Stimulated activated CD4-positive, alpha-beta T cell treated with anti-CD3 and anti-CD28 coated beads, Interleukin-12 subunit alpha, Interleukin-12 subunit beta, amount 100 ng/mL, for 4 hours (primary cell): ENCODE data around the gene RBMS3.

Source experiments
- DNase-seq: peaks from one replicate; pipeline ENCODE4 v3.0.0-alpha.2; 2020

RBMS3 gene

DNA sequence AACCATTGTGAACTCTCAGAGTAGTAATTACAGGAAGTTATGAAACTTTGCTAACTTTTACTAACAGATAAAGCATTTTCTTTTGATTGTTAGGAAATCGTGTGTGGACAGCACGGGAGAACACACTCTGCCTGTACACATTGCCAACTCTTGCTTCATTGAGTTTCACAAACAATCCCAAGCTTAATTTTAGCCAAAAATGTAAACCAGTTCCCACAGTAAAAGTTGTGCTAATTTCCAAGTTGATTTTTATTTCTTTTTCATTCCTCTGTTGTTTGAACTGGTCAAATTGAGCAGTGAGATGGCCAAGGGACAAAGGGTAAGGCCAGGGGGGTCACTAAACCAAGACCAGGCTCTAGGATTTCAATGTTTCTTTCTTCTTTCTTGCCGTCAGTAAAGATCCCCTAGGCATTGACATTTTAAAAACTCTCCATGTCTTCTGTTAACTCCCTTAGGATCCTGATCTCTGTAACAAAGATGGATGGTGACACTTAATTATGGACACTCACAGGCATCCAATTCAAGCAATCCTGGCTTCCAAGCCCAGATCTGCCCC is 414.9 kb downstream of the RBMS3 start:
- no peak for DNase-seq

DNA sequence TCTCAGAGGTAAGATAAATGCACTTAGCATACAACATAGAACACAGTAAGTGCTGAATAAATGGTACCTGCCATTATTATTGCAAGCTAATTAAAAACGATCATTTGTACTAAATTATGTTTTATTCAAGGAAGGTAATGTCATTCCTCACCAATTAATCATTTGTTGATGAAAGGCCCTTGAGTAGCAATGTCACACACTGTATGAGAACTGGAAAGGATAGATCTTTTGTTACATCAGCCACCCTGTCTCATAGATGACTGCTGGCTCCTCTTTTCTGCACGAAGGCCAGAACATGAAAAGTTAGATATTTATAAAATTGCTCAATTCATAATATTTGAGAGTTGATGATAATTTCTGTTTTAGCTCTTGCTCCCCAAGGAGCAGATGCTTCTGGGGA is 415.4 kb downstream of the RBMS3 start:
- no peak for DNase-seq

DNA sequence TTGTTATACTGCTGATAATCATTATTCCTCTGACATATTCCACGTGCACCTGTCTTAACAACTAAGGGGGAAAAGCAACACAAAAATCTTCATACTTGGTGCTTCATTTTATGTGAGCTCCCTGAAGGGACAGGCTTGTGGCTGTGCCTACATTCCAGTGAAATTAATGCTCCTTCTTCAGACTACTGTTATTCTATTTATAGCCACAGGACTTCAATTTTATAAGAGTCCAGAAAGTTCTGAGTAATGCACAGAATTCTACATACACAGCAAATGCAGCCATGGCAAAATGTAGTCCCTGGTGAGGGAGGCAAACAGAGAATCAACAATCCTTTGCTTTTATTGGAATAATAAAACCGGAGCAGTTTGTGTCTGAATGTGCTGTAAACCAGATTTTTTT is 417.1 kb downstream of the RBMS3 start:
- no peak for DNase-seq

DNA sequence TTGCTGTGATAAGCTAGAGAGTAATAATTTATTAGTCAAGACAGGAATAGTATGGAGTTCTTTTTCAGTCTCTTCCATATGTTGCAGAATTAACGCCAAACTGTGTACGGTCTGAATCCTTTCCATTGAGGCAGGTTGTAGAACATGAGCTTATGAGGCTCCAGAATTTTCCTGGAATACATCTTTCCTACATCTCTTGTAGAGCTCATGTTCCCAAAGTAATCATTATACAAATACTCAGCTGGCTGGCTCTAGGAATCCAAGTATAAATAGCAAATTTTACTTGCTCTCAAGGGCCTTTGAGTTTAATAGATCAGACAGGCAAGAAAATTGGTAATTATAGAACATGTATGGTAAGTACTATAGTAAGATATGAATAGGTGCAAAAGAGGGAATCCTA is 419.4 kb downstream of the RBMS3 start:
- no peak for DNase-seq

DNA sequence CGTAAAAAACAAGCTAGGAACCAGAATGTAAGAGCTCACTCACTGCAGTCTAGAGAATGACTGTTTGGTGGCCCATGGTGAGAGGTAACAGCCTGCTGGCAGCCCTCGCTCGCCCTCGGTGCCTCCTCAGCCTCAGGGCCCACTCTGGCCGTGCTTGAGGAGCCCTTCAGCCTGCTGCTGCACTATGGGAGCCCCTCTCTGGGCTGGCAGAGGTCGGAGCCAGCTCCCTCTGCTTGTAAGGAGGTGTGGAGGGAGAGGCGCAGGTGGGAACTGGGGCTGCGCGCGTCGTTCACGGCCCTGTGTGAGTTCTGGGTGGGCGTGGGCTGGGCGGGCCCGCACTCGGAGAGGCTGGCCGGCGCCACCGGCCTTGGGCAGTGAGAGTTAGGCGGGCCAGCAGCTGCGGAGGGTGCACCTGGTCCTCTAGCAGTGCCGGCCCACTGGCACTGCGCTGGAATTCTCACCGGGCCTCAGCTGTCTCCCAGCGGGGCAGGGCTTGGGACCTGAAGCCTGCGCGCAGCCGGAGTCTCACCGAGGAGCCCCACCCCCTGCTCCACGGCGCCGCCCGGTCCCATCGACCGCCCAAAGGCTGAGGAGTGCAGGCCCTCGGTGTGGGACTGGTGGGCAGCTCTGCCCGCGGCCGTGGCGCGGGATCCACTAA is 420.6 kb downstream of the RBMS3 start:
- DNase-seq, result no peak

DNA sequence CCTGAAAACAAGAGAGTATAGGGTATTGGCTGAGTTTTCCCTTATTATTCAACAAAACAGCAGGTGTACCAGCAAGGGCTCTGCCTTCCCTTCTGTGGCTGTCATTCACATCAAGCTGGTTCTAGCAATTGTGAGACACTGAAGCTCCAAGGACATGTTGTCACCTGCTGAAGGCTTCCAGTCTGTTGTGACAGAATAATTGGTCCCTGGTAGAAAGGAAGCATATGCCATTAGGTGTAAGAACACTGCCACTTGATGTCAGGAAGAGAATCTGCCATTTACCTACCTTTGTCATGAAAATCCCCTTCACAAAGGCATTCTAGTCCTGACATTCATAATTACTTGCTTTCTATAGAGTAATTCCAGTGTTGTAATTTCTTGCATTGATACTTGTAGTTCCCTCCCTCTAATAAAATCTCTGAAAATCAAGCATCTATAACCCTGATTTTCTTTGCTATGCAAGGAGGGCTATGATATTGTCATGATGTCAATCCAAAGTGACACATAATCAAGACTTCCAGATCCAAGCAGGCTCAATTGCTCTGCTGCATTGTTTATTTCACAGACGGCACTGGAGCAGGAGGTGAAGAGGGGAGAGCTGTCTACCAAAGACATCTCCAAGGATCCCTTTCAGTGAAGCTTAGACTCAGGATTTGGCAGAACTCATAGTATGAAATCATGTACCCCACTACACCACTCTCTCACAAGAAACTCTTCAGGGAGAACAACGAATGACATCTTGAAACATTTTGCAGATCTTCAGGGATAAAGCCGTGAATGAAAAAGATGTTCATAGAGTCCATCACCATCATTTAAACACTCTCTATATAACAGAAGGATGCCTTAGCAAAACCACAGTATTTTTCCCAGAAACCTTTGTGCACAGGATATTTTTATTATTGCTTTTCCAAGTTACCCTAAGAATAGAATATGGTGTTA is 425.3 kb downstream of the RBMS3 start:
- DNase-seq, result no peak

DNA sequence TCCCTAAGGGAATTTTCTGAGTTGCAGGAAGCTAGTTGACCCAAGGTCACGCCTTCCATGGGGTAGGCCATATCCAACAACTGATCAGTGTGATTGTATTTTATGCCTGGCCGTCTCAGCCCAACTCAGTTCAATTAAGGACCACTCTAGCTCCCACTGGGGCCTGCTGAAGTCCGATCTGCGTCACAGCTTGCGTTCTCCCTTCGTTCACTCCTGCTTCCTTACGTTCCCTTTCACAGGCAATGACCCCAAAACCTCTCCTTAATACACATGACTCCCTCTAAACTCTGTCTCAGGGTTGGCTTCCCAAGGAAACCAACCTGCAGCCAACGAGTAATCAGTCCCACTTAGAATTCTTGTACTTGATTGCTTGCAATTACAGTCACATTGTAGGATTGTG is 428.0 kb downstream of the RBMS3 start:
- no peak for DNase-seq

DNA sequence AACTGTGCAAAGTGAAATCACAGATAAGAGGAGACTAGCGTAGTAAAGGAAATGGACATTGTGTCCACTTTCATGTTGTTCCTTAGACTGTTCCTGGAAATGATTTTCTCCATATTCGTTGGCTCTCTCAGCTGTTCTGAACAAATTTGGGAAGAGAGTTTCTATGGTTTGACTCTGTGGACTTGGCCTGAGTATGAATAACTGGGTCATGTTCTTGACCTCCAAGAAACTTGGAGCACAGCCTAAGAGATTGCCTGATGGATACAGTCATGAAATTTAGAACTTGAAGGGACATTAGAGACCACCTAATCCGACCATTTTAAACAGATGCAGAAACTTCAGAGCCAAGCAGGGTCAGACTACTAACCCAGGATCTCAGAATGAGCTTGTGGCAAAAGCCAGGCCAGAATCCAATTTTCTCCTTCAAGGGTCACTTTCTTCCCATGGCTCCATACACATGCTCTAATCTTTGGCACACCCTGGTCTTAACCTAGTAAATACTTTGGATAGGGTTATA is 430.4 kb downstream of the RBMS3 start:
- DNase-seq, result no peak

DNA sequence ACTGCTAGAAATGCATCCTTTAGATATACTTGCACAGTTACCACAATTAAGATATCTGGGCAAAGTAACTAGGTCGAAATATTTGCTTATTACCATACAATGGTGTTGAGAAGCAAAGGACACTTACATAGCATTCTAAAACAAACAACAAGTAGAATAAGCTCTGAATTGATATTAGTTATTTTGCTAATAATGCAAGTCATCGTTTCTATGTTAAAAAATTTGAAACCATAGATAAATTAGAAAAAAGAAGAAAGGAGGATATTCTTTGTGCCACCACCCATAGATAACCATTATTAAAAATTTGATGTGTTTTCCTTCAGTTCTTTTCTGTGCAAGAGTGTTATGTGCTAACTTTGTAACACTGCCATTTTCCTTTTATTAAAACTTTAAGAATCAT is 435.3 kb downstream of the RBMS3 start:
- DNase-seq, result no peak

DNA sequence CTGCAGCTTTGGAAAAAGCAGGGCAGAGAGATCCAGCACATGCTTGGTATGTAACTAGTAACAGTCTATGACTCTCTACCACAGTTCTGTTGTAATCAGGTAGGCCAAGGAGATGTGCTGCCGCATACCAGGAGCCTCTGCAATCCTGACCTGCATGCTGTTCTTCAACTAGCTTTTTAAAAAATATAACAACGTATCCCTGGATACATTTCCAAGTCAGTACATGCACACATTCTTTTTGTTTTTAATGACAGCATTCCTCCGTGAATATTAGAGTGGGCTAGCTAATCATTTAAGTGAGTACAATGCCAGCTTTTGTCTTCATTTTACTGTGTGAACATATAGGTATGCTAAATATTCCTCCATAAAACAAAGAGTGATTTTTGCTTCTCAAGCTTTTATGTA is 437.8 kb downstream of the RBMS3 start:
- no peak for DNase-seq

DNA sequence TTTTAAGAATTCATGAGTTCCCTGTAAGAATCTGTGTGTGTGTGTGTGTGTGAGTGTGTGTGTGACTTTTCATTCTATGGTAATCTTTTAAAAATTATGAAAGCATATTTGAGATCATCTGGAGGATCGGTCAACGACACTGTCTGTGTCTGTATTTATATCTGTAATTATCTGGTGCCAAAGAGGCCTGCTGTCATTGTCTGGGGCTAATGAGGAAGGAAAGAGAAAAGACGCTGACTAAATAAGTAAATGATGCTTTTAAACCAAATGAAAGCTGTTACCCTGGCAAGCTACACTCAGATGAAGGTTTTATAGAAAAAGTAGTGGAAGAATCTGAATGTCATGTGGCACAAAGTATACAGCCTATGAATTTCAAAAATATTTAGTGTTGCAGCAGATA is 439.8 kb downstream of the RBMS3 start:
- no peak for DNase-seq

DNA sequence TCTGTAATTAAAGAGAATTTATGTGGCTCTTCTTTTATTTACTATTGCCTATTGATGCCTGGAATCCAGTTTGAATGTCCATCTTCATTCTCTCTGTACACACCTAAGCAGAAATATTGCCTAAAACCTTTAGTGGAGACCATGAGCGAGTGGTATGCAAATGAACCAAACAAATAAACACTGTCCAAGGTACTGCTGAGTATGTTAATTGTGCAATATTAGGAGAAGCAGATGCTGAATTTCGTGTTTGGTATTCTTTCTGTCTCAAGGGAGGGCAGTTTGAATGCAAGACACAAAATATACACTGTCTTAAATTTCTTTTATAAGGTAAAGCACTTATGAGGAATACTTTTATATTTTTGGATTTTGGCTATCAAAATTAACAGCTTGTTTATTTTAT is 440.9 kb downstream of the RBMS3 start:
- no peak for DNase-seq

DNA sequence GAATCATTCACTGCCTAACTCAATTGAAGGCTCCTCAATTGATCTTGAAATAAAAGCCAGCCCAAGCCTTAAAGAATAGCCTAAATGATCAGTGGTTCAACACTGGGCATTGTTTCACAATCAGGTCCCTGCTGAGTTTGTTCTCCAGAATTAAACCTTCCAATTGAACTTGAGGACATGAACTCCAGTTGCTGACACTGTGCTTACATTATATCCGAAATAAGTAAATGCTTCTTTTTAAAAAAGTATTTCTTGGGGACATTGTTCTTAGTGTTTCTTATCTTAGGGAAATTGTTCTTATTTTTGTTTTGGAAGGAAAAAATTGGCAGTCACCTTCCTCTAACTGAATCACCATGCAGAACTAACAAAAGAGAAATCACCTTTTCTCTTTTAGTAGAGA is 450.2 kb downstream of the RBMS3 start:
- no peak for DNase-seq

DNA sequence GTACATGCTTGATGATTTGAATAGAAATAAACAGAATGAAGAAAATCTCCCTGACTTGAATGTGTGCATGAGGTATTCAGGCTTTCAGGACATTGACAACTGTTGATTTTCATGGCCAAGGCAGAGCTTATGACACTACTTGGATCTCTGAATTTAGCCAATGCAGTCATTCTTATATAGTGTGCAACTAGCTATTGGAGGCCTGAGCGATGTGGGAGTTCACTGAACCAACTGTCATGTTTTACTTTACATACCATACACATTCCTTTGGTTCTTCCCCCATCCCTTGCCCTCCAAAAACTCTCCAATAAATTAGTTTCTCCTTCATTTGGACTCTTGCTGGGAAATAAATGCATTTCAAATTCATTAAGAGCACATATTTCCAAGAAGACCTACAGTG is 460.4 kb downstream of the RBMS3 start:
- no peak for DNase-seq

DNA sequence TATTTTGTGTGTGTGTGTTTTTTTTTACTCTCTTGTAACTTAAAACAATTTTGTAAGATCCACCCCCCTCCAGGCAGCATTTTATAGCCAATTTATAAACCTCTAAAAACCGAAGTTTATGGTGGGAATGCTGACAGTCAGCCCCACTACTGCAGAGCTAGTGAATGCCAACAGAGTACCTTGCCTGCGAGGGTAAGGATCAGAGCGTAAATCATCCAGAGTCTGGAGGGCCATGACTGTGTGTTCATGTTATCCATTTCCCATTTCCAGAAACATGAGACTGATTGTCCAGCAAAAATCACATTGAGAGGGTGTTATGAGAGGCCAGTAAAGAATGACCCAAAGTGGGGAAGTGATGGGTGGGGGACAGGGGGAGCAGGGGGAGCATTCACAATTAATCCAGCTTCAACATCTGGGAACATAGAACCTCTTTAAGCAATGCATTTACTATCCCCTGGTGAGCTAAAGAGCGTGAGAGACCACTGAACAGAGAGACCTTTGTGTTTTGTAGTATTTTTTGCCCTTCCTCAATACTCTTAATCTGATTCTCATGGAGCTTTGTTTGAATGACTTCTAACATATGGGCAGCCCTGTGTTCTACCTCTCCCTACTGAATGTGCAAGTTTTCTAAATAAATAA is 464.5 kb downstream of the RBMS3 start:
- DNase-seq, result no peak

DNA sequence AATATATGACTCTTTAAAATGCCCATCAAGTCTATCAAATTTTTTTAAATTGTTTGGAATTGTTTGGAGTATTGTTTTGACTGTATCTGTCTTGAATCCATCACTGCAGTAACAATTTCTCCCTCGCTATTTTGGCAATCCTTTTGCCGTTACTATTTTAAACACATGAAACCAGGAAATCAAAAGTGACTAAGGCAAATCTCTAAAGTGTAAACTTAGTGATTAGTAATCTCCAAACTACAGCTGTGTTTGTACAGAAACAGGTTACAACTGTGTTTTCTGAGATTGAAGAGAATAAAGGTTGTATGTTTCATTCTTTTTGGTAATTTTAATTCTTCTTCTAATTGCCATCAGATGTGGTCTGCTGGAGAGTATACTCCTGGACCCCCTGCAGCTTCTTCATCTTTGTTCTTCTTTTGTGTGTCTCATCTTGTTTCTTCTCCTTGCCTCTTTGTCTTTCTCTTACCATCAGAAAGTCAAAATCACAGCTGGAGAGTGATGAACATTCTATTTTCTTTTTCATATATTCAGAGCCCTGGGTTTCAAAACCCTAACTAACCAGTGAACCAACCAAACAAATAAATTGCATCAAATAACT is 465.4 kb downstream of the RBMS3 start:
- no peak for DNase-seq

DNA sequence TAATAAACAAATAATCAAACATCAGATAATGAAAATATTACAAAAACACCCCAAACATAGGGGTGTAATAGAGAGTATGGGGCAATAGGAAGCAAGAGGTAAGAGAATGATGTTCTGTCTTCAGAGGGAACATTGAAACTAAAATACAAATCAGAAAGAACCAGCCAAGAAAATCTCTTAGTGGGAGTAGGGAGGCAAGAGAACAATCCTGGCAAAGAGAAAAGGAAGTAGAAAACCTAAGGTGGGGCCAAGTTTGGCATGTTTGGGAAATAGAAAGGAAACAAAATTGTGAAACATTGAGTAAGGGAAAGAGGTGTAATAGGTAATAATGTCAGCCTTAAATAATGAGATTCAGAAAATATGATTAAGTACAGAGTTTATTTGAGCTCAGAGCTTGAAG is 467.1 kb downstream of the RBMS3 start:
- DNase-seq, result no peak

DNA sequence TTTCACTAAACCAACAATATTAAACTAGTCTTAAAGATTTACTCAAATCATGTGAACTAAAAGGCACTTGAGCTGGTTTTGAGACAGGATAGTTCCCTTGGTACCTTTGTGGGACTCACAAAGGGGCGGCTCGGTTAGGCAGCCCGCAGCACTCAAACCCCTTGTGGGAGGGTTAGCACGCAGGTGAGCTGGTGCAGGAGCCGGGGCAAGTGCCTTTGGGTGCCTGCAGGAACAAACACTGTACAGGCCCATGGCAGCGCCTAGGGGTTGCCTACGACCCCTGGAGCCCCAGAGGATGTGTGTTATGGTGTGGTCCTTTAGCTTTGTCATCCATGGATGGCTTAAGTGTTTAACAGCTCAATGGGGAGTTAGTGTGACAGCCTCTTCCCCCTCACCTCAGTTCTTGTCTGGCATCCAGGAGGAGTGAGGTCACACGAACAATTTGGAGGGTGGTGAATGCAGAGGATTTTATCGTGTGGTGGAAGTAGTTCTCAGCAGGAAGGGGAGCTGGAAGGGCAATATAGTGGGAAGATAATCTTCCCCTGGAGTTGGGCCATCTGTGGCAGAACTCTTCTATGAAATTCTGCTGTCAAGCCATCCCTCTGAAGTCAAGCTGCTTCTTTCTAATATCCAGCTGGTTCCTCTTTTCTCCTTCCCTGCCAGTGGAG is 470.9 kb downstream of the RBMS3 start:
- no peak for DNase-seq

DNA sequence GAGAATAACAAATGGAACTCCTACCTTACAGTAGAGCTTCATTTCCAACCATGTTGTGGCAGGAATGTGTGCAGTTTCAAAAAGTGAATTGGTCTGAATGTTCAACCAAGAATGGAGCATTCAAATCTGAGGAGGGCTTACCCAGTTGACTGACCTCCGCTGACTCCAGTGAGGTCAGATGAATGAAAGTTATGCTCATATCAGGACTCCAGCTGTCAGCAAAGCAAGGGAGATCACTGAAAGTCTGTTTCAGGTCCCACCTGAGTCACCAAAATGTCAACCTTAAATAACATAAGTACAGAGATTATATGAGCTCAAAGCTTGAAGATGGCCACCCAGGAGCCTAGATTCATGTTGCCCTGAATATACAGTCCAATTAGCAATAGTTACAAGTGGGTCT is 473.5 kb downstream of the RBMS3 start:
- no peak for DNase-seq

DNA sequence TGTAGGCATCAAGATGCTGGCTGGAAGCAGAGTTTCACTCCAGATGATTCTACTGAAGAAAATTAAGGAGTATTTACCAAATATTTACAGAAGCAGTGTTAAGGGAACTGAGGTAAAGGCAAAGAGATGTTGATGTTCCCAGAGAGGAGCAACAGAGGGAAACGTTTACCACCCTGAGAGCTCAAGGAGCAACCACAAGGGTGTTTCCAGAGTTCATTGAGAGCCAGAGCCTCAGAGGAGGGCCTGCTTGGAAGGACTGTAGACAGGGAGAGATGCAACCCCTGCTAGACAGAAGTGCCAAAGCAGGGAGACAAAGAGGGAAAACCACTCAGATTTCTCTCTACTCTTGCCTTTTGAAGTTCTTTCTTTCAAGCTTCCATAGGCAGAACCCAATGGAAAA is 474.5 kb downstream of the RBMS3 start:
- no peak for DNase-seq

DNA sequence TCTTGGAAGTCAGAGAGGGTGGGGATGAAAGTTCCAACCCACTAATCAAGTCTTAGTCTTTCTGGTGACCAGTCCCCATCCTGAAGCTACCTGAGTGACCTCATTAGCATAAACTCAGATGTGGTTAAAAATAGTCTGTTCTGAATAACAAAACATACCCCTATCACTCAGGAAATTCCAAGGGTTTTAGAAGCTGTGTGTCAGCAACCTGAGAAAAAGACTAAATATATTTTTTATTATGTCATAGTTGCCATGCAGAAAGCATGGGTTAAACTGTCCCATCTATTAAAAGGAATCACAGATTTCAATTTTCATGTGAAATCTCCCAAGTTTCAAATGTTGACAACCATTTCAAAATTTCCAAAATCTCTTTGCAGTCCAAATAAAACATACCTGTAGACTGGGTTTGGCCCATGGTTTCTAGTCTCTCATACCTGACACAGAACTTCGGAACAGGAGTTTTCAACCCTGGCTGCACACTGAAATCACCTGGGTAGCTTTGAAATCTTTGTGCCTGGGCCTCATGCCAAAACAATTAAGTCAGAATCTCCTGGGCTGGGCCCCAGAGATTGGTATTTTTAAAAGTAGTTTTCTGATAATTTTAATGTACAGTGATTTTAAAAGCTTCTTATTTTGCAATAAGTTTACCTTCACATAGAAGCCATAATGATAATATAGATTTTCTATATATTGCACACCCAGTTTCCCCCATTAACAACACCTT is 476.3 kb downstream of the RBMS3 start:
- DNase-seq, result no peak

DNA sequence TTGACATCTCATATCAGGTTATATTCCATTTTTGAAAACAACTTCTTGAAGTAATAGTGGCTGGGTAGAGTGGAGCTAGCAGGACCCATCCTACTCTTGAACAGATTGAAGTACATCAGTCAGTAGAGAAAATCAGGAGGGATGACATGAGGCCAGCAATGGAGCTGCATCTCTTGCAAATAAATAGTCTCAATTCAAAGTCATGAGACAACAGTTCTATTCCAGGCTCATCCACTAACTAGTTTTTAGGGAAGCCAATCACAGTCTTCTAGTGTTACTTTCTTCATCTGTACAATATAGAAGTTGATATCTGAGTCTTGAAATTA is 477.2 kb downstream of the RBMS3 start:
- no peak for DNase-seq
